Lower leg skin (tissue), 3 donors: ENCODE data around the gene N4BP3.

Experiments
- CTCF ChIP-seq, 3 donors: fragments of 450-650 bp; IDR thresholded peaks; one replicate each; pipeline ENCODE4 v1.5.1; 2016; ENCODE audit warnings: antibody characterized with exemption in 3 of 3, mild to moderate bottlenecking in 3 of 3, moderate library complexity in 2 of 3
- POLR2A ChIP-seq, 2 donors: fragments of 450-650 bp; IDR thresholded peaks; one replicate each; pipeline ENCODE4 v1.6.1; 2016 to 2017; ENCODE audit warnings: antibody characterized with exemption in 2 of 2, mild to moderate bottlenecking in 1 of 2, moderate library complexity in 1 of 2

- no peak for TF ChIP-seq CTCF (IDR thresholded peaks at IDR 0.05)
- TF ChIP-seq POLR2A (IDR thresholded peaks at IDR 0.05): no peak
These were observed 42.2 kb upstream of the N4BP3 start for GRCh38 chr5:178071108-178071507.
